Thymus (tissue), 11 donors: ENCODE results near the gene STARD3. TPM values are rescaled to one million over a fixed set of nuclear protein-coding genes. Genes with fewer than 3 reads are reported as not detected.

Experiments
- DNase-seq, 9 donors: peaks; one replicate each; pipeline ENCODE4 v3.0.0-alpha.2; 2013; ENCODE audit warnings: low spot score in 9 of 9, low read depth in 6 of 9, missing footprints in 1 of 9
- H3K27ac ChIP-seq, 2 donors: one replicate each; pipeline ENCODE4 v1.5.1; 2013; ENCODE audit warnings: control low read depth in 1 of 2, low read depth in 1 of 2, low read length in 1 of 2, mild to moderate bottlenecking in 1 of 2, moderate library complexity in 1 of 2
- H3K27me3 ChIP-seq, 2 donors: one replicate each; pipeline ENCODE4 v1.5.1; 2013; ENCODE audit warnings: low read length in 1 of 2; ENCODE audit not compliant: control insufficient read depth in 2 of 2, insufficient read depth in 1 of 2
- H3K36me3 ChIP-seq, 2 donors: one replicate each; pipeline ENCODE4 v1.5.1; 2013; ENCODE audit warnings: low read length in 1 of 2, mild to moderate bottlenecking in 1 of 2, moderate library complexity in 1 of 2; ENCODE audit not compliant: control insufficient read depth in 2 of 2, insufficient read depth in 2 of 2
- H3K4me1 ChIP-seq, 2 donors: one replicate each; pipeline ENCODE4 v1.5.1; 2013; ENCODE audit warnings: low read length in 2 of 2; ENCODE audit not compliant: control insufficient read depth in 2 of 2, insufficient read depth in 2 of 2
- H3K4me3 ChIP-seq, 2 donors: one replicate each; pipeline ENCODE4 v1.5.1; 2013; ENCODE audit warnings: low read length in 2 of 2, control low read depth in 1 of 2, mild to moderate bottlenecking in 1 of 2
- H3K9me3 ChIP-seq, 2 donors: one replicate each; pipeline ENCODE4 v1.5.1; 2013; ENCODE audit warnings: low read length in 1 of 2, mild to moderate bottlenecking in 1 of 2; ENCODE audit not compliant: control insufficient read depth in 2 of 2, insufficient read depth in 1 of 2
- WGBS: extraction: QIAGEN DNeasy Blood & Tissue Kit; methylation state at CpG from one replicate; pipeline ENCODE4 v1.1.7; 2013; 5-methylcytosine and 5-hydroxymethylcytosine counted together
- polyA plus RNA-seq: library from polyadenylated mRNA; stranded (reverse); fragments of 200-250 nt; gene quantifications from one replicate; pipeline ENCODE4 v1.2.3, GENCODE V29; 2013
- total RNA-seq: library from RNA; stranded (reverse); fragments of 120-200 nt; gene quantifications from one replicate; pipeline ENCODE4 v1.2.4, GENCODE V29; 2013
- donor health status: healthy.

STARD3 gene
- total and polyA plus RNA-seq, 2 donors = 15.1 to 113 TPM

DNA sequence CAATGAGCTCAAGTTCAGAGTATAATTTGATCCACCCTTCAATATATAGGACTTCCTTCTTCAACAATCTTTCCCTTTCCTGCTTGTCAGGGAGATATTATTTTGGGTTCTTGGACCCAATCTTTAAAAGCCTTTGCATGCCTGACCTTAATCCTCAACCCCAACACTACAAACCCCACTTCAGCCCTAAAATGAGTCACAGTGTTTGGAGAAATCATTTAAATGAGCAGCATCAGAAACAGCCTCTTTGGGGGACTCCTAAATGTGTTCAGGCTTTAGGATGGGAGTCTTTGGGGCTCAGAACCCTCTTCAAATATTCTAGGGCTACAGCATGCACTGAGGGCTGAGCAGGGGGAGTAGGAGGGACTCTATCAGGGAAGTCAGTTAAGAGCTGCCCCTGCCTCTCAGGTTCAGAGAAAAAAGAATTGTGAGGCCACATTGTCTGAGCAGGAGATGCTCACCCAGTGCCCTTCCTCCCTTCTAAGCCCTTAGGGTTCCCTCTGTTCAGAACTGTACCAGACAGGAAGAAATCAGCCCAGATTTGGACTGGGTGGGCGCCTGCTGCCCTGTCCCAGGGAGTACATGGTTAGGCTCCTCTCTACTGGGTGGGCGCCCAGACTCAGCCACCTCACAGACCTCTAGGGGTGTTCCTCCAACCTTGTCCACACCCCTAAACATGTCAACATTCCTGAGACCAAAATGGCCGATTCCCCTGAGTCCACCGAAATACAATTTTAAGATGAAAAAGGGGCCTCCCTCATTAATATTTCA, 34.2 kb upstream of the STARD3 start:
- Histone ChIP-seq H3K27me3 (peaks cover 93 to 100% of the 10 kb centered on the region in 2 donors), H3K27ac (no peak overlapping the region), H3K36me3 (no peaks in the 10 kb centered on the region), H3K9me3 (peaks cover 0 to 10% of the 10 kb centered on the region in 2 donors), H3K4me1 (no peaks in the 10 kb centered on the region), H3K4me3 (no peak overlapping the region)
- 43% methylated on average over 4 of the region's 4 CpGs for WGBS
- no peak for DNase-seq

DNA sequence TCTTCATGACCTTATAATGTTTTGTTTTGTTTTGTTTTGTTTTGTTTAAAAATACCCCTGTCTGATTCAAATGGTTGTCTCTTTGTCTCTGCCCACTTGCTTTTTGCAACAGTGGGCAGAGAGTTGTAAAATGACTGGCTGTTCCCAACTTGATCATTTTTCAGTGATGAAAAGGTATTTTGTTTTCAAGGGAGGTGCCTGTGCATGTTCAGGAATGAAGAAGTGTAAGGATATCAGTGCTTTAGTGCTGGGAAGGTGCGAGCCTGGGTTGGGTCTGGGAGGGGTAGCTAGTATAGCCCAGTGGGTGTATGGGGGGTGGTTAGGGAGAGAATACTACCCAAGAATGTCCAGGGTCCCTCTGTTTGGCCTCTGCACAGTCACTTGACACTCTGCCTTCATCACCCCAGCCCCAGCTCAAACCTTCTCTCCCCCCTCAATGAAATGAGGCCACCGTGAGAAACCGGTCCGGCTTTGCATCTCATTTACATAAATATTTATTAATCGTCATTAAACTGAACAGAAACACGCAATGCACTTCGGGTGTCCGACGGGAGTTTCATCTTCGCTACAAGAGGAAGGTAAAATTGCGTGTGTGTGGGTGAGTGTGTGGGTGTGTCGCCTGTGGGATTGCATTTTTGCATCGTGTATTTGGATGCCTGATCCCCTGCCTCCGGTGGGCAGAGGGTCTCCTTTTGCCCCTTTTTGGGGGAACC, 33.5 kb upstream of the STARD3 start:
- DNase-seq = no peak
- Histone ChIP-seq H3K27me3 (peaks cover 93 to 100% of the 10 kb centered on the region in 2 donors), H3K4me3 (no peak overlapping the region), H3K4me1 (no peaks in the 10 kb centered on the region), H3K36me3 (no peaks in the 10 kb centered on the region), H3K9me3 (peaks cover 0 to 10% of the 10 kb centered on the region in 2 donors), H3K27ac (no peak overlapping the region)
- WGBS = 8% methylated on average over 14 of the region's 14 CpGs

DNA sequence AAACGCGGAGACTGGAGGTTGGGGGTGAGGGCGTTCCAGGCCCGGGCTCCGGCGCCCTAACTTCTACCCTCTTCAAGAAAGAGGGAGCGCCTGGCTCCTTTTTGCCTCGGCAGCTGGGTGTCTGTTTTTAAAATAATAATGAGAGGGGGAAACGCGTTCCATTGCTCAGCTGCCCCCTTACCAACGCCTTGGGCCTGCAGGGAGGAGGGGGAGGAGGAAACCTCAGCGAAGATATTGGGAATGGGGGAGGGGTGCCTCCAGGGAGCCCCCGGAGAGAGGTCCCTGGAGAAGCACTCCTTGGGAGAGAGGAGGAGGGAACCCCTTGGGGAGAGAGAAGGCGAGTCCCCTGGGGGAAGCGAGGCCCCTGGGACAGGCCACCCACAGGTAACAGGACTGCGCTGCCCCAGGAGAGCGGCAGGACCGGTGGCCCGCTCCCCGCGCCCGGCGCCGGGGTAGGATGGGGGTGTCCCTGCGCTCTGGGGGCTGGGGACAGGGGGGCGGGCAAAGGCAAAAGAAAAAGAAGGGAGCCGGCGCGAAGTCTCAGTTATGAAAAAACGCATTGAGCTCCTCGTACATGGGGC, 31.9 kb upstream of the STARD3 start:
- Histone ChIP-seq H3K27me3 (peaks cover 93 to 100% of the 10 kb centered on the region in 2 donors), H3K36me3 (no peaks in the 10 kb centered on the region), H3K9me3 (peaks cover 0 to 4% of the 10 kb centered on the region in 2 donors), H3K27ac (no peak overlapping the region), H3K4me1 (no peaks in the 10 kb centered on the region), H3K4me3 (no peak overlapping the region)
- WGBS = 8% methylated on average over 31 of the region's 31 CpGs
- no peak for DNase-seq

DNA sequence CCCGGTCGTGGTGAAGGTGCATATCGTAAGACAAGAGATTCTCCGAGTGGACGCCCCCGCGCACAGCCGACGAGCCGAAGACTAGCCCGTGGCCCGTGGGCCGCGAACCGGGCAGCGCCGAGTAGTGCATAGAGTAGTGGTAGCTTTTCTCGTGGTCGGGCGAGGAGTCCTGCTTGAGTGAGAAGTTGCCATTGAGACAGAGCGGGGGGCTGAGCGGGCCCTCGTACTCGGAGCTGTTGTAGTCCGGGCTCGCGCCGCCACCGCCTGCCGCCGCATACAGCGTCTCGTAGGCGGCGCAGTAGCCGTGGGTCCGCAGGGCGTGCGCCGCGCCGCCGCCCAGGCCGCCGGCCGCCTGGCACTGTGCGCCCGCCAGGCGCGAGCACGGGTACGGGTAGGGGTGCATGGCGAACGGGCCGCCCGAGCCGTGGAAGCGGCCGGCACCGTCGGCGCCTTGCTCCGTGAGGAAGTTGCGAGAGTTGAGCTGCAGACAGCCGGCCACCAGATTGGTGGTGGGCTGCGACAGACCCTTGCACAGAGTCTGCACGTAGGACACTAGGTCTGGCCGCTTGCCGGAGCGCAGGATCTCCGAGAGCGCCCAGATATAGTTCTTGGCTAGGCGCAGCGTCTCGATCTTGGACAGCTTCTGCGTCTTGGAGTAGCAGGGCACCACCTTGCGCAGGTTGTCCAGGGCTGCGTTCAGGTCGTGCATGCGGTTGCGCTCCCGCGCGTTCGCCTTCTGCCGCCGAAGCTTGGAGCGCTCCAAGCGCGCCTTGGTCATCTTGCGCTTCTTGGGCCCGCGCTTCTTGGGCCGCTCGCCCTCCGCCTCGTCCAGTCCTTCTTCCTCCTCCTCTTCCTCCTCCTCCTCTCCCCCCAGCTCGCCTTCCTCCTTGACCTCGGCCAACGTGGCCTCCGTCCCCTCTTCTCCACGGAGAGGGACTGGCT, 31.2 kb upstream of the STARD3 start:
- H3K4me3 ChIP-seq = no peak overlapping the region
- DNase-seq = no peak
- WGBS = 3% methylated on average over 102 of the region's 102 CpGs
- no peaks in the 10 kb centered on the region for H3K36me3 ChIP-seq
- H3K27me3 ChIP-seq = peaks cover 92 to 99% of the 10 kb centered on the region in 2 donors
- no peaks in the 10 kb centered on the region for H3K4me1 ChIP-seq
- peaks cover 0 to 4% of the 10 kb centered on the region in 2 donors for H3K9me3 ChIP-seq
- H3K27ac ChIP-seq = no peak overlapping the region

DNA sequence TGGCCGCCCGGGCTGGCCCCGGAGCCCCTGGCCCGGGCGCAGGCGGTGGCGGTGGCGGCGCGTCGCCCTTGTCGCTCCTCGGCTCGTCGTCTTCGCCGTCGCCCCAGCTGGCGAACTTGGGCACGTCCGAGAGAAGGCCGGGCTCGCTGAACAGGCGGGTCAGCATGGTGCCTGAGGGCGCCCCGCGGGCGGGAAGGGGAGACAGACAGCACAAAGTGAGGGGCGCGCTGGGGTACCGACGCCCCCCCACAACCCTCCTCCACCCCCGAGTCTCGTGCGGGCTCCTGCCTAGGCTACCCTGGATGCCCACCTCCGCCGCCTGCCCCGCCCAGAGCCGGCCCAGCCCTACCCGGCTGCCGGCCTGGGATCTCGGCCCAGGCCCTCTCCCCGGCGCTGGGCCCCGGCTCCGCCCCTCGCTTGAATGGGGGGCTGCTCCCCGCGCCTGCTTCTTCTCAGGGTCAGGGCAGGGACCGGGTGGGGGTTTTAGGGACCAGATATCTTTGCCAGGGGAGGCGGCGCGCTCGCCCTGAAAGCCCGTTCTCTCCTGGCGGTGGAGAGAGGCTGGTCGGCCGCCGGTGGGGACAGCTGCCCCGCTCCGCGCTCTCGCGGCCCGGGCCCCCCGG, 30.4 kb upstream of the STARD3 start:
- Histone ChIP-seq H3K36me3 (no peaks in the 10 kb centered on the region), H3K27ac (no peak overlapping the region), H3K4me1 (no peaks in the 10 kb centered on the region), H3K27me3 (peaks cover 89 to 98% of the 10 kb centered on the region in 2 donors), H3K4me3 (peak overlapping the region in 1 of 2 donors; percentile 5), H3K9me3 (peaks cover 0 to 4% of the 10 kb centered on the region in 2 donors)
- WGBS = 4% methylated on average over 66 of the region's 66 CpGs
- DNase-seq = no peak

DNA sequence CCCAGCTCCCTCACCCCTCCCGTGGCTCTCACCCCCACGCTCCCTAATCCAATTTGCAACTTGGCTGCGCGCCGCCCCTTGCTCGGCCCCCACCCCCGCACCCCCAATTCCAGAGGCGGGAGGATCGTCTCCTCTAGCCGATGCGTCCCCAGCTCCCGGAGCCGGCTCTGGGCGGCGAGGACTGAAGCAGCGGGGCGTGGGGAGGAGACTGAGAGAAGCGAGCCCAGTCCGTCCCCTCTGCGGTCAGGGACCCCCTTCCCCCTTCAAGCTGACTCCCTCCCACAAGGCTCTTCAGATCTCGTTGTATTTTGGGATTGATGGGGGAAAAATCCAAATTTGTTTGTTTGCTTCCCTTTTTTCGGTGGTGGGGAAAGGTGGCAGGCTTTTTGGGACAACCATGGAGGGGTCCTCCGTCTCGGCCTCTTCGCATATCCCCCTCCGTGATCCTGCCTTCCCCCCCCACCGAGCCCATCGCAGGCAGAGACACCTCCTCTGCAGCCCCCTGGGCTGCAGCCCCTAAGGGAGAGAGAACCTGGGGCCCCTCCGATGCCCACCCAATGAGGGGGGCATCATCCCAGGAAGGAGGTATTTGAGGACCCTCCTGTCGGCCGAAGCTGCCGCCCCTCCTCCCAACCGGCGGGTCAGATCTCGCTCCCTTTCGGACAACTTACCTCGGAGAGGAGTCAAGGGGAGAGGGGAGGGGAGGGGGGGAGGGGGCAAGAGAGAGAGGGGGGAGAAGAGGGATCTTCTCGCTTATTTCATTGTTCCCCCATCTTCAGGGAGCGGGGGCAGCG, 29.7 kb upstream of the STARD3 start:
- peaks cover 84 to 98% of the 10 kb centered on the region in 2 donors for H3K27me3 ChIP-seq
- DNase-seq = no peak
- no peaks in the 10 kb centered on the region for H3K4me1 ChIP-seq
- no peaks in the 10 kb centered on the region for H3K36me3 ChIP-seq
- 8% methylated on average over 40 of the region's 40 CpGs for WGBS
- no peak overlapping the region for H3K27ac ChIP-seq
- peaks cover 0 to 4% of the 10 kb centered on the region in 2 donors for H3K9me3 ChIP-seq
- no peak overlapping the region for H3K4me3 ChIP-seq

DNA sequence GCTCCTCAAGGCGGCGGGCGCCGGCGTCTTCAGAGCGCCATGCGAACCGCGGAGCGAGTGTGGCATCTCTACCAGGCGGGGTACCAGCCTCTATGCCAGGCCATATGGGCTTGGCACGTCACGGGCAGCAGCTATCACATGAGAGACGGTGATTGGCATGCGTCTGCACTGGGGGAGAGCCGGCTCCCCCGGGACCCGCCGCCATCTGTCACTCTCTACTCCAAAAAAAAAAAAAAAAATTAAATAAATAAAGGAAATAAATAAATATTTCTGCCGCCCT, 29.2 kb upstream of the STARD3 start, which contains the start of gene NEUROD2:
Gene NEUROD2, minus strand, starts transcription at position 70 of the 280 bp plus-strand sequence. CDS start 1,321 bp downstream, outside the sequence.
- Histone ChIP-seq H3K9me3 (peaks cover 0 to 4% of the 10 kb centered on the region in 2 donors), H3K4me1 (no peaks in the 10 kb centered on the region), H3K27me3 (peaks cover 84 to 98% of the 10 kb centered on the region in 2 donors), H3K27ac (no peak within 1 kb of the TSS), H3K4me3 (peak within 1 kb of the TSS in 1 of 2 donors; percentile 5), H3K36me3 (no peaks in the 10 kb centered on the region)
- no peak for DNase-seq
- WGBS = 12% methylated on average over 20 of the region's 20 CpGs
